HG03469 (cell line): ENCODE data around the gene FASTK.
A peak's percentile ranks its signal among the peaks of the same experiment; 100 is the strongest.

Experiments
- ATAC-seq: cut with Tn5 transposase; IDR thresholded peaks from one replicate; pipeline ENCODE4 v1.9.1; 2021; ENCODE audit warnings: mild to moderate bottlenecking, moderate library complexity, moderate number of reproducible peaks; ENCODE audit not compliant: unreplicated experiment

FASTK gene

GRCh38 chr7:151080522-151081169 lies at the start of gene FASTK:
Gene FASTK, minus strand, starts transcription at chr7:151080809. Its CDS starts 43 bp downstream, at chr7:151080766.
- peak; percentile 60 for ATAC-seq

DNA sequence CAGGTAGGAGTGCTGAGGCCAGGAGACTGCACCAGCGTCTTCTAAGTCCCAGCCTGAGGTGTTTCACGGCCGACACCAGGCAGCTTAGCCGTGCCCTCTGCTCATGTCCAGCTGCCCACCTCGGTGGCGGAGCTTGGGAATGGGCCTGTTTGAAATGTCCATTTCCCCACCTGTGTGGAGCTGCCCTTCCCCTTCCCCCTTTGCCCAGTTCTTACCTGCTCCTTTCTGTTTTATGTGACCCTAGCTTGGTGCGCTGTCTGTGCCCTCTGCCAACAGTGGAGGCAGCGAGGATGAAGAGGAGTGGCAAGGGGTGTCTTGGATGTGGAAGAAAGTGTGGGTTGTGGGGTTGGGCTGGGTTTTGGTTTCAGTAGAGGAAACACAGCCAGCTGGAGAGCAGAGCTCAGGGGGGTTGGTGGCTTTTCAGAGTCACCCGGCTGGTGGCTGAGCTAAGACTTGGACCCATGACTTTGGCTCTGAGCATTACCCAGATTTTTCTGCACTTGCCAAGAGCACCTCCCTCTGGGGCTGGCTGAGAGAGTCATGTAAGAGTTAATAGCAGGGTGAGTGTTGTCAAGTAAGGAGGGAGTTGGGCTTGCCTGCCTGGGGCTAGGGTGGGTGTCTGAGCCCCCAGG lies 49.5 kb upstream of the FASTK start:
- ATAC-seq = no peak

DNA sequence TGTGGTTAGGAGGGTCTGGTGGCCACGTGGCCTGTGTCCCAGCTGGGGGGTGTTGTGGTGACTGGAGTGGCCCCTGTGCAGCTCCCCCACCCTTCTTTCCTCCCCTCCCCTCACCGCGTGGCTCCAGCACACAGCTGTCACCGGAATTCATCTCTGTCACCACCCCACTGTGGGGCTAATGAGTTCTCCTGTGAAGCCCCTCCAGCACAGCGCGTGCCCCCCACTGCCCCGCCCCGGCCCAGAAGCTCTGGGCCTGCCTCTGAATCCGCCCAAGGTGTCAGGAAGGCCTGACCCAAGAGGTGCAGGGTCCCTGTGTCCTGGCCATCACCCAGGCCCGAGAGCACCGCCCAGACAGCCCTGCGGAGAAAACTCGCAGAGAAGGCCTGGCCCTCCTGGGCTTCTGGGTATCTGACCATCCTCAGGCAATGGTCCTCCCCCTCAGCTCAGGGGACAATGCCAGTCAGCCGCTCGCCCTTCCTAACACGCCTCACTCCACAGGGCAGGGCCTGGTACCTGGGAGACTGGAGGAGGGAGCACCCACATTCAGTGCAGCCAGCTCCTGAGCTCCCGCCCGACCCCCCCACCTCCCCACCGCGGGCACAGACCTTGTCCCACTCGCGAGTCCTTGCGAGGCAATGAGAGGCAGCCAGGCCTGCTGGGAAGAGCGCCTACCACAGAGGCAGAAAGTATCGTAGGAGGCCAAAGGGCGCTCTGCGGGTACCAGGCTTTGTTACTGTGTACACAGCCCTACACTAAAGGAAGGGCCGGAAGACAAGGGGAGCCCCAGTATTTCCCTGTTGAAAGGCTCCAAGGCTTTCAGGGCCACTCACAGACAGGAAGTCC lies 48.7 kb upstream of the FASTK start:
- ATAC-seq = no peak

DNA sequence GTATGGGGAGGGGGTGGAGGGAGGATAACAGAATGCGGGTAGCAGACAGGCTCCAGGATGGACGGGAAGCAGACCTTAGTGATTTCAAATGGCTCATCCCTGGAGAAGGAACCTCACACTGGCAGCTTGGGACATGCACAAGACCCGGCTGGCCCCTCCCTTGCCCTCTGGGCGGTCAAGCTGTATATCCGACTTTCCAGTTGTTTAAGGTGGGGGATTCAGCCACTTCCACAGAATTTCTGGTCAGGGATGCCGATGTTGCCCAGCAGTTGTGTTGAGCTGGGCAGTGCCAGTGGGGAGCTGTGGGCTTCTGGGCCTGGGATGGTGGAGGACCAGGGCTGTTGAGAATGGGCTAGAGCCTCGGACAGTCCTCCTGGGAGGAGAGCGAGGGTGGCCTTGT lies 48.1 kb upstream of the FASTK start:
- no peak for ATAC-seq

DNA sequence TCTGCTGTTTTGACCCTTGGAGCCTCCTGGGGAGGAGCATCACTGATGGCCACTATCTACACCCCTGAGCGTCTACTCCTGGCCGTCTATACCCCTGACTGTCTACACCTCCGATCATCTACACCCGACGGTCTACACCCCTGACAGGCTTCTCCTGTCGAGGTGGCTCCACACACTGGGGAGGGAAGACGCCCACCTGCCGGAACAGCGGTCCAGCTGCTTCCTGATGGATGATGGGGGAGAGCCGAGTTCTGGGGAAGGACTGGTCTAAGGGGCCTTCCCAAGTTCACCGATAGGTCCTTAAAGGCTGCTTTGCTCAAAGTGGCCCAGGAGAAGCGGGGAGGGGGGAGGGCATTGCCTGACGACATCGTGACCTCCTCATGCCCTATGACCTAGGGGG lies 47.5 kb upstream of the FASTK start:
- ATAC-seq = no peak

DNA sequence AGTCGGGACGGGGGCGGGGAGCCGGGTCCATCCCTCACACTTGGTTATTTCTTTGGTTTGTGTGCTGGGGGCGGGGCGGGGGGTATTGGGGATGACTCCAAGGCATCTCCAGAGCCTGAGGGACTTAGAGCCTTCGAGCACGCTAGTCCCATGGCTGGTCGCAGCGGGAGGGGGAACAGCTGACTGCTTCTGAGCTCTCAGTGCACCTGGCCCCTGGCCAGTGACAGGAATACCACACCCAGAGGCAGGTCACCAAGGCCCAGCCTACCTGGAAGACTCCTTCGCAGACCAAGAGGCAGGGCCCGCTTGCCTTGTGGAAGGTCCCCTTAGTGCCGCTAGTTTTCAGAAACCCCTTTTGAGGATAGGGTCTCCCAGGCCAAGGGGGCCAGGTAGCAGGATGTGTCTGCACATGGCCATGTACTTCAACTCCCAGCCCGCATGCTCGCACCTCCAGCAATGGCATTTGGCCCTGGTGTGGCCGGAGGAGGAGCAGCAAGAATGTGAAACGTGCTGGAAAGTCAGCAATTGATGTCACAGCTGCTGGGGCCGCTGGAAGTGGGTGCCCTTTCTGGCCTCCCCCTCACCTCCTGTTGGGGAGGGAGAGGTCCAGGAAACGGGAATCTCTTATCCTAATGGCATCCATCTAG lies 46.0 kb upstream of the FASTK start:
- ATAC-seq = no peak

GRCh38 chr7:151125846-151126481 lies 45.4 kb upstream of the FASTK start:
- no peak for ATAC-seq

DNA sequence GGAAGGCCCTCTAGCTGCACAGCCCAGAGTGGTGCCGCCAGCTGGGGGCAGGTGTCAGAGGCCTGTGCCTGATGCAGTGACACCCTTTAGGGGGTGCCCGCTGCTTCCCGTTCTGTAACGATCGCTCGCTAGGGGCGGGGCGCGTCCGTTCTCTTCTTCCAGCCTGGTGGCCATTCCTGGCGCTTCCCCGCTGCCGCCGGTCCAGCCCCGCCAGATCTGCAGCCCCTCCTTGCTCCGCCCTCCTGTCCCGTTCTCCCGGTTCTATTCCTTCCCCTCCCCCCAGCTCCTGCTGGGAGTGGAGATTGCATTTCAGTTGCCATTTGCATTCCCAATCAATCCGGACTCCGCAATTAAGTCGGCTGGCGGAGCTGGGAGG lies 44.8 kb upstream of the FASTK start:
- ATAC-seq = no peak

GRCh38 chr7:151124899-151125399 lies 44.3 kb upstream of the FASTK start:
- no peak for ATAC-seq

DNA sequence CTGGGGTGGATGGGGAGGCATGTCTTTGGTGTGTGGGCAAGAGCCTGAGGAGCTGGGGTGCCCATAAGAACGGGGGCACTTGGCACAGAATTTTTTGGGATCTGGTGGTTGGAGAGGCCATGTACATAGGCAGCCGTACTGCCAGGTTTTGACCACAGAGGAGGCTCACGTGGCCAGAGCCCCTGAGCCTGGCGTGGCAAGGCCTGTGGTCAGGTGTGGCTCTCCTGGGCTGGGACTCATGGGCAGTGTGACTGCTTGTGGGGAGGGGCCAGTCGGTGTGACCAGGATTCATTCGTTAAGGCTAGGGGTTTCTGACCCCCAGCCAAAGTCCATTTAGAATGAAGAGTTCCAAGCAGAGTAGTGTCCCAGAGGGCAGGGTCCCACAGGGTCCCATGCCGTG lies 43.9 kb upstream of the FASTK start:
- ATAC-seq = no peak

DNA sequence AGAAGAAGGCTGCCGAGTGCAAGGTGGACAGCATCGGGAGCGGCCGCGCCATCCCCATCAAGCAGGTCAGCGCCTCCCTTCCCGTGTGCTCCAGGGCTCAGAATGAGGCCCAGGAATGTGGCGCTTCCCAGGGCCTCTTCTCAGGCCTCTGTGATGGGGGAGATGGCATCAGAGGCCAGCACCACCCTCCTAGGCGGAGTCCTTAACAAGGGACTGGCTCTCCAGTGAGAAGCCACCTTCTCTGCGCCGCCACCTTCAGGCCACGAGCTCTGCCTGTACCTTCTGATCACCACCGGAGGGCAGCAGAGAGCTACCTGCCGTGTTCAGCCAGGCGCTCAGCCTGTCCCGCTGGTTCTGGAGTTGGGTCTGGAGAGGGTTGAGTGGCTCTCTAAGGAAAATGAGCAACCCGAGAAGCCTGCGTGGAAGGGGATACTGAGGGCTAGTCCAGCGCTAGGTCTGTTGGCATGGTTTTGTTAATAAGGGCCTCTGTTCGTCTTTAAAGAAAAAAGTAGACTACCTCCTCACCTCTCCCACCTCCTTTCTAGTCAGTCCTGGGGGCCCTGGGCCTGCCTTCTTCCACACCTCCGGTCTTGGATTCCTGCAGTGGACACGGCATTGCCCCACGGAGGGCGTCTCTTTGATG lies 43.3 kb upstream of the FASTK start:
- ATAC-seq = peak; percentile 78

DNA sequence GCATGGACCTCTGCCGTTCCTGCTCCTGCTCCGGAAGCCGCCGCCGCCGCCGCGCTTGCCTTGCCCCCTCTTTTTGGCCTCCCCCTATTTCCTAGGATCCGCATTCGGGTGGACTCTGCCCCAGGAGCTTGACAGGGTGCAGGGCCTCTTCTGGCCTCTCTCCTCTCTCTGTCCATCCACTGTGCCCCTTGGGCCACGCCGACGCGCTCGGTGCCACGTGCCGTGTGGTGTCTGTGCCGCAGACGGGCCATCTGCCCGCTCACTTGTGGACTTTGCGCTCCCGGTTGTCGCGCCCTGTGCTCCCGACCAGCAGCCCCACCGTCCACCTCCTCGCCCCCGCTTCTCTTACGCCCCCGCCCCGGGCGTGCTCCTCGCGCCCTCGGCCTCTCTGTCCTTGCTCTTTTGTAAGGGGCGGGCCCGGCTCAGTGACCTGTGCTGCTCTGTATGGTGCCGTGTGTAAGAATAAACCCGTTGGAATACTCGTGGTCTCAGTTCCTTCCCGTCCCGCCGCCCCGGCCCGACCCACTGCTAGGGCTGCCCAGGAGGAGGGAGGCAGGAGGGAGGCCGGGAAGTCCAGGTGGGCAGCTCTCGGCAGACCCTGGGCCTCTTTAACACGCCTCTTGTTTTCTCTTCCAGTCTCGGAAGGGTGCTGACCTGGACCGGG lies 42.7 kb upstream of the FASTK start:
- no peak for ATAC-seq

DNA sequence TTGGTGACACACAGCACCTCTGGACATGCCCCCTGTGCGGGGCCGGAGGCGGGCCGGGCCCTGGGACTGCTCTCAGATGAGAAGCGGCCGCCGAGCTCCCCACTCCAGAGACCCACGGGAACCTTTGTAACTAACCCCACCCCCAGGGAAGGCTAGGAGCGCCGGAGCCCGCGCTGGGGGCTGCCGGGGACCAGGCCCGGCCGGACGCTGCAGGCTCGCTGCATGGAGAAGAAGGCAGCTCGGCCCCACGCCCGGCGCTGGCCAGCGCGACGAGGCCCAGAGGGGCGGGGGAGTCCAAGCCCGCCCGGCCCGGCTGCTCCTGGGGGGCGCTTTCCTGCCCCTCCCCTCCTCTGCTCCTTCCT lies 42.2 kb upstream of the FASTK start:
- ATAC-seq = no peak

- ATAC-seq = no peak
Observed at GRCh38 chr7:151122276-151122675, 41.7 kb upstream of the FASTK start.

DNA sequence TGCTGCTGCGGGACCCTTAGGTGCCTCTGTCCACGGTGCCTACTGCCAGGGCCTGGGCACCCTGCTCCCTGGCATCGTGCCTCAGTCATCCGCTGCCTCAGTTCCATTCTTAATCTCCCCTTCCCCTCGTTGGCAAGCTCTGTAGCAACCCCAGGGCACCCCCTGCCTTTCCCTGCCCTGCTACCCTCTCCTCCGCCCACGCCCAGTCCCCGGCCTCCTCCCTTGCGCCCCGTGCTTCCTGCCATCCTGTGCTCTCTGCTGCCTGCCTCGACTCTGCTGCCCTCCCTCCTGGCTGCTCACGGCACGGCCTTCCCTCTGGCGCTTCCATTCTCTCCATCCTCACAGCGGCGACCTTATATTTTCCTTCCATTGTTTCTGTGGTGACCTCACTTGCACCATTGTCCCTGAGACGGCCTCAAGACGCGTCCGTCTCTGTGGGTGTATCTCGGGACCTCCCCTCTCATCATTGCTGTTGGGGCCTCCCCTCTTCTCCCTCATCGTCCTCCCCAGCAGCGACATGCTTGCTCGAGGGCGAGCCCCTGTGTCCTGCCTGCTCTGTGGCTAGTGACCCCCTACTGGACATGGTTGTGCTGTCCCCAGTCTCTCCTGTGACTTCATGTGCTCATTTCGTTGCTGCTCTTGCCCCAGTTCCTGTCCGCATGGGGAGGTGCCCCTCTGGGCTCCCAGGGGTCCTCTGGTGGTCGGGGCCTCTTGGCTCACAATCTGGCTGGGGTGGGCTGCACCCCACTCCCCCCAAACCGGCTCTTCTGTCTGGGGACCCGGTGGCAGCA lies 41.0 kb upstream of the FASTK start:
- ATAC-seq = no peak

GRCh38 chr7:151120896-151121295 lies 40.3 kb upstream of the FASTK start:
- ATAC-seq = no peak

DNA sequence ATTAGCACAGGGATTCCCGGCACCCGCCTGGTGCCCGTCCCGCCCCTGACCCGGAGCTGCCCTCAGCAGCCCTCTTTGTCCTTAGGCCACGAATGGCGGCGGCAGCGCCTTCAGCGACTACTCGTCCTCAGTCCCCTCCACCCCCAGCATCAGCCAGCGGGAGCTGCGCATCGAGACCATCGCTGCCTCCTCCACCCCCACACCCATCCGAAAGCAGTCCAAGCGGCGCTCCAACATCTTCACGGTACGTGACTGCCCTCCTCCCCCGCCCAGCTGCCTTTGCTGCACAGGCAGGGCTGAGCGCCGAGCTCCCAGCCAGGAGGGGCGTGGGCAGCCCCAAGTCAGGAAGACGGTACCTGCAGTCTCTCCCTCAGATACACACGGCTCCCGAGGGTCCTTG lies 39.3 kb upstream of the FASTK start:
- no peak for ATAC-seq

- no peak for ATAC-seq
Observed at GRCh38 chr7:151119055-151119415, 38.4 kb upstream of the FASTK start.
